Measurements from ENCODE around the gene AKAP9. TPM values are rescaled to one million over a fixed set of nuclear protein-coding genes. Genes with fewer than 3 reads are reported as not detected.

AKAP9 gene
- total RNA-seq, 2 donors from 2014 or later: 57.0 to 61.9 TPM

DNA sequence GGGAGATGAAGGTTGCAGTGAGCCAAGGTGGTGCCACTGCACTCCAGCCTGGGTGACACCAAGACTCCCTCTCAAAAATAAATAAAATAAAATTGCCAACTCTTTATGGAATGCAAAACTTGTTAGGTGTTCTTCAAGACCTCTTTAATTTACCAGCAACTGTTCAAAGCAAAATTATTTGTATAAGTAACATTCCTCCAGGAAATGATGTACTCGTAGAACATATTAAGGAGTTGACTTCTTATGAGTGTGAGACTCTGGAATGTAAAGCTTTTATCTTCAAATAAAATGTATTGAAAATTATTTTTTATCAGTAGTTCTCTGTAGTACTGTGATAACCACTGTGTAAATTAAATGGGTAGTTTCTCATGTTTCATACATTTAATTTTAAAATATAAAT, 99.2 kb downstream of the AKAP9 start:
- no peaks in the 10 kb centered on the region for H3K9me3 Mint-ChIP-seq
- no peaks in the 10 kb centered on the region for H3K27me3 Mint-ChIP-seq (ENCODE audit: insufficient read depth)
- Histone ChIP-seq H3K9me3 (ENCODE audit: control insufficient read depth, low read length) (no peaks in the 10 kb centered on the region), H3K27ac (ENCODE audit: low read depth, low read length) (no peak overlapping the region), H3K9ac (ENCODE audit: extremely low read depth, low read length, poor library complexity, severe bottlenecking) (no peak overlapping the region), H3K27me3 (ENCODE audit: control insufficient read depth, insufficient read depth, low read length, poor library complexity, severe bottlenecking) (no peaks in the 10 kb centered on the region), H3K36me3 (ENCODE audit: control insufficient read depth, insufficient read depth, low read length) (peaks cover 69% of the 10 kb centered on the region), H3K4me1 (ENCODE audit: control insufficient read depth, insufficient read depth, low read length) (no peaks in the 10 kb centered on the region), H3K4me3 (ENCODE audit: low read length) (no peak overlapping the region)
- H3K4me3 Mint-ChIP-seq: no peak overlapping the region
- no peak for DNase-seq
- peaks cover 25% of the 10 kb centered on the region for H3K36me3 Mint-ChIP-seq (ENCODE audit: low read depth)
- peaks cover 13% of the 10 kb centered on the region for H3K4me1 Mint-ChIP-seq
- TF ChIP-seq, protein P1, sequence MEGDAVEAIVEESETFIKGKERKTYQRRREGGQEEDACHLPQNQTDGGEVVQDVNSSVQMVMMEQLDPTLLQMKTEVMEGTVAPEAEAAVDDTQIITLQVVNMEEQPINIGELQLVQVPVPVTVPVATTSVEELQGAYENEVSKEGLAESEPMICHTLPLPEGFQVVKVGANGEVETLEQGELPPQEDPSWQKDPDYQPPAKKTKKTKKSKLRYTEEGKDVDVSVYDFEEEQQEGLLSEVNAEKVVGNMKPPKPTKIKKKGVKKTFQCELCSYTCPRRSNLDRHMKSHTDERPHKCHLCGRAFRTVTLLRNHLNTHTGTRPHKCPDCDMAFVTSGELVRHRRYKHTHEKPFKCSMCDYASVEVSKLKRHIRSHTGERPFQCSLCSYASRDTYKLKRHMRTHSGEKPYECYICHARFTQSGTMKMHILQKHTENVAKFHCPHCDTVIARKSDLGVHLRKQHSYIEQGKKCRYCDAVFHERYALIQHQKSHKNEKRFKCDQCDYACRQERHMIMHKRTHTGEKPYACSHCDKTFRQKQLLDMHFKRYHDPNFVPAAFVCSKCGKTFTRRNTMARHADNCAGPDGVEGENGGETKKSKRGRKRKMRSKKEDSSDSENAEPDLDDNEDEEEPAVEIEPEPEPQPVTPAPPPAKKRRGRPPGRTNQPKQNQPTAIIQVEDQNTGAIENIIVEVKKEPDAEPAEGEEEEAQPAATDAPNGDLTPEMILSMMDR (conservative IDR thresholded peaks at IDR 0.05): no peak
- WGBS, 2 experiments (ENCODE audit: insufficient coverage in 1 of 2, insufficient read length in 1 of 2): 100% methylated on average over 1 of the region's 1 CpG; no CpG with 5 or more reads in 1 of the 2 experiments
- H3K27ac Mint-ChIP-seq: no peak overlapping the region

DNA sequence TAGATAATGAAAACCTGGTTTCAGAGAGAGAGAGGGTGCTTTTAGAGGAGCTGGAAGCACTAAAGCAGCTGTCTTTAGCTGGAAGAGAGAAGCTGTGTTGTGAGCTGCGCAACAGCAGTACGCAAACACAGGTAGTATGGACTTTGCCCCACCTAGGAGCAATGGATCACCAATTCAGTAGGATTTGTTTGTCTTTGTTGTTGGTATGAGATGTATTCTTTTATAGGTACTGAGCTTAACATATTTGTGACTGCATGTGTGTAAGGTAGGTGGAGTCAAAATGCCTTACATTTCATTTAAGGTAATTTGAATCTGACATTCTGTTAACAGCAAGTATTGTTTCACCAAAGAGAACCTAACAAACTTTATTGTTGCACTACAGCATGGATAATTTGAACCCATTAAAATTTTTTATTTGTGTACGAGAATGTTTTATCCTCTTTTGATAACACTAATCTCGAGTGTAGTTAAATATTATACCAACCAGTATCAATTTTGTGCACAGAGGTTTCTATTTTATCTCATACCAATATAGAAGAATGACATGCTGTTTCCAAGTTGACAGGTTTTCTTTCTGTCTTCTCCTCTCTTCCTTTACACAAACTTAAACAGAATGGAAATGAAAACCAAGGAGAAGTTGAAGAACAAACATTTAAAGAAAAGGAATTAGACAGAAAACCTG, 101.5 kb downstream of the AKAP9 start:
- 98 to 100% methylated on average over 2 to 4 of the region's 4 CpGs for WGBS, 2 experiments (ENCODE audit: insufficient coverage in 1 of 2, insufficient read length in 1 of 2)
- DNase-seq: no peak
- H3K27ac Mint-ChIP-seq: no peak overlapping the region
- H3K36me3 ChIP-seq (ENCODE audit: control insufficient read depth, insufficient read depth, low read length): peaks cover 80% of the 10 kb centered on the region
- H3K36me3 Mint-ChIP-seq (ENCODE audit: low read depth): peaks cover 46% of the 10 kb centered on the region
- no peak overlapping the region for H3K9ac ChIP-seq (ENCODE audit: extremely low read depth, low read length, poor library complexity, severe bottlenecking)
- no peaks in the 10 kb centered on the region for H3K27me3 ChIP-seq (ENCODE audit: control insufficient read depth, insufficient read depth, low read length, poor library complexity, severe bottlenecking)
- no peaks in the 10 kb centered on the region for H3K27me3 Mint-ChIP-seq (ENCODE audit: insufficient read depth)
- no peak overlapping the region for H3K27ac ChIP-seq (ENCODE audit: low read depth, low read length)
- TF ChIP-seq, protein P1 (conservative IDR thresholded peaks at IDR 0.05): no peak
- no peaks in the 10 kb centered on the region for H3K9me3 Mint-ChIP-seq
- H3K4me3 ChIP-seq (ENCODE audit: low read length): no peak overlapping the region
- no peak overlapping the region for H3K4me3 Mint-ChIP-seq
- no peaks in the 10 kb centered on the region for H3K9me3 ChIP-seq (ENCODE audit: control insufficient read depth, low read length)
- no peaks in the 10 kb centered on the region for H3K4me1 ChIP-seq (ENCODE audit: control insufficient read depth, insufficient read depth, low read length)
- H3K4me1 Mint-ChIP-seq: no peaks in the 10 kb centered on the region

DNA sequence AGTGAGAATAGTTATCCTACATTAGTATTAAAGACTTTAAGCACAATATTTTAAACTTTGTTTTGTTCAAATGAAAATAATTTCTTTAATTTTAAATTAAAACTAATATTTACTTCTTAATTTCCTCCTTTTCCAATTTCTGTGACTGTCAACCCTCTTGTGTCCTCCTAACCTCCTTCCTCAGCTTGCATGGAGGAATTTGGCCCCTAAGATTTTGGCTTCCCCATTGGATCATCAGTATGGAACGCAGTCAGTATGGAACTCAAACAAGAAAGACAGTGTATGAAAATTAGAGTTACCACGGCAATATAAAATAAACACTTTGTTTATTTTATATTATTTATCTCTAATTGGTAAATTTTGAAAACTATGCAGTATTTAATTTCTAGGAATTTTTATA, 102.4 kb downstream of the AKAP9 start:
- 89% methylated on average over 1 of the region's 2 CpGs; no CpG with 5 or more reads in 1 of the 2 experiments for WGBS, 2 experiments (ENCODE audit: insufficient coverage in 1 of 2, insufficient read length in 1 of 2)
- H3K9ac ChIP-seq (ENCODE audit: extremely low read depth, low read length, poor library complexity, severe bottlenecking): no peak overlapping the region
- H3K4me3 ChIP-seq (ENCODE audit: low read length): no peak overlapping the region
- H3K27ac ChIP-seq (ENCODE audit: low read depth, low read length): no peak overlapping the region
- H3K36me3 ChIP-seq (ENCODE audit: control insufficient read depth, insufficient read depth, low read length): peaks cover 77% of the 10 kb centered on the region
- peaks cover 48% of the 10 kb centered on the region for H3K36me3 Mint-ChIP-seq (ENCODE audit: low read depth)
- H3K9me3 Mint-ChIP-seq: no peaks in the 10 kb centered on the region
- H3K4me3 Mint-ChIP-seq: no peak overlapping the region
- TF ChIP-seq, protein P1 (conservative IDR thresholded peaks at IDR 0.05): no peak
- H3K4me1 ChIP-seq (ENCODE audit: control insufficient read depth, insufficient read depth, low read length): no peaks in the 10 kb centered on the region
- H3K27ac Mint-ChIP-seq: no peak overlapping the region
- no peaks in the 10 kb centered on the region for H3K4me1 Mint-ChIP-seq
- H3K27me3 Mint-ChIP-seq (ENCODE audit: insufficient read depth): no peaks in the 10 kb centered on the region
- H3K9me3 ChIP-seq (ENCODE audit: control insufficient read depth, low read length): no peaks in the 10 kb centered on the region
- H3K27me3 ChIP-seq (ENCODE audit: control insufficient read depth, insufficient read depth, low read length, poor library complexity, severe bottlenecking): no peaks in the 10 kb centered on the region
- DNase-seq: no peak
